ENCODE measurements around the gene ABCD1. TPM values are rescaled to one million over a fixed set of nuclear protein-coding genes. Genes with fewer than 3 reads are reported as not detected.
"Not testable (repeated sequence)": the region's sequence is repeated elsewhere in the genome, so short reads cannot be mapped to it uniquely, and the experiment has no call there.

The ABCD1 gene
- total RNA-seq, 4 donors from 2014 or later: 19.9 to 54.6 (median 34.5) TPM

DNA sequence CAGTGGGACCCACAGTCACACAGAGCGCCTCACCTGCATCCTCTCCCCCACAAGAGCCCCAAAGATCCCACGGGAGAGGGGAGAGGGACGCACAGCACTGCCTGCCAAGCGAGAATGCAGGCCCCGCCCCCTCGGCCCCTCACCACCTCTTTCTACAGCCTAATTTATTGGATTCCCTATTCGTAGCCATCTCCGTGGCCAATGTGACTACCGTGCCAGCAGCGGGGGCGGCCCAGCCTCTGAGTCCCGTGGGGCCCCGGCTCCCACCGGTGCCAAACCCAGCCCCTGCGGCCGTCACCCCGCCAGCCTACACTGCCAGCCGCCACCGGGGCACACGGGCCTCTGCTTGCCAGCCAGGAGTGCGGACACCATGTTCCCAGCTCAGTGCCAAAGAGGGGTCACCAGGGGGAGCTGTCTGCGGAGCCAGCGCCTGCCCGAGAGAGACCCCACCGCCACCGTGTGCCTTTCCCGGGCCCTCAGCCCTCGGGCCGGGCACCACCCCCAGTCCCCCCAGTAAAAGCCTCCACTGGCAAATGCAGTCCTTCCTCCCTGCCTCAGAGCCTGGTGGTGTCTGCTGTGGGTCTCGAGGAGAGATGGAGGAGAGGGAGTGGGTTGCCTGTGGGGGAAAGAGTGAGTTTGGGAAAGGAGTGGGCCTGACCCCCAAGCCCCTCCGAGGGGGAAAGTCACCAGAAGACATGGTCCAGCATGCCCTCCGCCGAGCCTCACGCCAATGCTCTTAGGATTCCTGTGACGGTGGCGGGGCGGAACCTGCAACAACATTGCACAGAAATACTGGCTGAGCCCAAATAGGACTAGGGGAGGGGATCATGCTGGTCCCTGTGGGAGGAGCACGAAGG lies 19.8 kb downstream of the ABCD1 start:
- peaks cover 0 to 8% of the 10 kb centered on the region in 2 donors for H3K4me1 ChIP-seq
- H3K36me3 ChIP-seq: no peaks in the 10 kb centered on the region
- in situ Hi-C loops (cut with MboI; ENCODE audit: low sequenced_read_pairs in 4 of 4): no loop called here
- DNase-seq: no peak
- H3K27ac ChIP-seq: no peak overlapping the region
- no peaks in the 10 kb centered on the region for H3K9me3 ChIP-seq
- peak overlapping the region in 1 of 4 donors; percentile 9 for H3K4me3 ChIP-seq
- TF ChIP-seq POLR2A (IDR thresholded peaks at IDR 0.05): no peak
- TF ChIP-seq, protein P1, sequence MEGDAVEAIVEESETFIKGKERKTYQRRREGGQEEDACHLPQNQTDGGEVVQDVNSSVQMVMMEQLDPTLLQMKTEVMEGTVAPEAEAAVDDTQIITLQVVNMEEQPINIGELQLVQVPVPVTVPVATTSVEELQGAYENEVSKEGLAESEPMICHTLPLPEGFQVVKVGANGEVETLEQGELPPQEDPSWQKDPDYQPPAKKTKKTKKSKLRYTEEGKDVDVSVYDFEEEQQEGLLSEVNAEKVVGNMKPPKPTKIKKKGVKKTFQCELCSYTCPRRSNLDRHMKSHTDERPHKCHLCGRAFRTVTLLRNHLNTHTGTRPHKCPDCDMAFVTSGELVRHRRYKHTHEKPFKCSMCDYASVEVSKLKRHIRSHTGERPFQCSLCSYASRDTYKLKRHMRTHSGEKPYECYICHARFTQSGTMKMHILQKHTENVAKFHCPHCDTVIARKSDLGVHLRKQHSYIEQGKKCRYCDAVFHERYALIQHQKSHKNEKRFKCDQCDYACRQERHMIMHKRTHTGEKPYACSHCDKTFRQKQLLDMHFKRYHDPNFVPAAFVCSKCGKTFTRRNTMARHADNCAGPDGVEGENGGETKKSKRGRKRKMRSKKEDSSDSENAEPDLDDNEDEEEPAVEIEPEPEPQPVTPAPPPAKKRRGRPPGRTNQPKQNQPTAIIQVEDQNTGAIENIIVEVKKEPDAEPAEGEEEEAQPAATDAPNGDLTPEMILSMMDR (IDR thresholded peaks at IDR 0.05 in 4 of 5, conservative IDR thresholded peaks at IDR 0.05 in 1 of 5): peak in 1 of 5 experiments; percentile 16
- ATAC-seq: no peak
- intact Hi-C loops (cut with DNase I; ENCODE audit: low total_unique reads): no loop called here
- H3K27me3 ChIP-seq: no peaks in the 10 kb centered on the region

DNA sequence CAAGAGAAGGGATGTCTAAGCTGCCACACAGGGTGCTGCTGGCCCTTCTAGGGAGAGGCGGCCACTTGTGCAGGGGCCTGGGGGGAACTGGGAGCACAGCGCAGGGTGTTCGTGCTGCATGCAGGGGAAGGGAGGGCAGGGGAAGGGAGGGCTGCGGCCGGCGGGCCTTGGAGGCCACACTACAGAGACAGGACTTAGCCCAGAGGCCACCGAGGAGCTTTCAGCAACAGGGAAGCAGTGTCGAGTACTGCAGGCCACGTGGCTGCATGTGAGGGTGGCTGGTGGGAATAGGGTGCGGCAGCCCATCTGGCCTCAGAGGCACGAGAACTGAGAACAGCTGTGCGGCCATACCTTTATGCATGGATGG lies 20.4 kb downstream of the ABCD1 start:
- not testable (repeated sequence) for H3K27ac ChIP-seq, DNase-seq, ATAC-seq

DNA sequence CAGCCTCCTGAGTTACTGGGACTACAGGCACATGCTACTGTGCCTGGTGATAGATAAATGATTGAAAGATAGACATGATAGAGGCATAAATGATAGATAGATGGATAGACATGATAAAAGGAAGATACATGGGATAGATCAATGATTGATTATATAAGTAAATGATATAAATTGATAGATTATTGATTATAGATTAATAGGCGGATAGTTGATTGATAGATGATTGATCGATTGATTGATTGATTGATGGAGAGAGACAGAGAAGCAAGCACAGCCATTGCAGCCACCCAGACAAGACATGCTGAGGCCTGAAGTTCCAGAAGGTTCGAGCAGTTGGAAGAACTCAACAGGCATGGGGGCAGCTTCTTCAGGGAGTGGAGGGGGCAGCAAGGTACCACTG lies 21.7 kb downstream of the ABCD1 start:
- no peak for DNase-seq
- H3K9me3 ChIP-seq: no peaks in the 10 kb centered on the region
- intact Hi-C loops (cut with DNase I; ENCODE audit: low total_unique reads): no loop called here
- no peaks in the 10 kb centered on the region for H3K36me3 ChIP-seq
- in situ Hi-C loops (cut with MboI; ENCODE audit: low sequenced_read_pairs in 4 of 4): no loop called here
- H3K4me1 ChIP-seq: peaks cover 0 to 8% of the 10 kb centered on the region in 2 donors
- H3K27ac ChIP-seq: no peak overlapping the region
- ATAC-seq: no peak
- no peak for TF ChIP-seq POLR2A (IDR thresholded peaks at IDR 0.05)
- TF ChIP-seq, protein P1 (IDR thresholded peaks at IDR 0.05 in 4 of 5, conservative IDR thresholded peaks at IDR 0.05 in 1 of 5): no peak
- no peaks in the 10 kb centered on the region for H3K27me3 ChIP-seq
- no peak overlapping the region for H3K4me3 ChIP-seq

More for the DNA sequence above, 20.4 kb downstream of the ABCD1 start:
- intact Hi-C loops (cut with DNase I; ENCODE audit: low total_unique reads); H3K4me3 ChIP-seq; in situ Hi-C loops (cut with MboI; ENCODE audit: low sequenced_read_pairs in 4 of 4); H3K36me3 ChIP-seq; H3K27me3 ChIP-seq; H3K9me3 ChIP-seq; H3K4me1 ChIP-seq: not testable (repeated sequence)

DNA sequence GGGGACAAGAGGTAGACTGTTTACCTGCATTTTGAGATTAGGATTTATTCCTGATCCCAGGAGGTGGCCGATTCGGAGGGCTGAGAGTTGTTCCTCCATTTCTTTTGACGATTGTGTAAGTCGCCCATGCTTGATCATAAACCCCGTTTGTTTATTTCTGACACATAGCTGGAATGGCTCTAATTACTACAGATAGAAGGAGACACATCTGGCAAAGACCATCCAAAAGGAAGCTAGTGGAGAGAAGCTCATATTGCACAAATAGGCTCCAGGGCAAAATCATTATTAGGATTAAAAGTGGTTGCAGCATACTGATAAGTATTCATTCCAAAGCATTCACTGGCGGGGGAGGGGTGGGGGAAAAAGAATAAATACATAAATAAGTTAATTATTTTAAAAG lies 22.3 kb downstream of the ABCD1 start:
- in situ Hi-C loops (cut with MboI; ENCODE audit: low sequenced_read_pairs in 4 of 4); H3K4me1 ChIP-seq; H3K27me3 ChIP-seq; H3K9me3 ChIP-seq; ATAC-seq; DNase-seq; intact Hi-C loops (cut with DNase I; ENCODE audit: low total_unique reads); H3K4me3 ChIP-seq; H3K36me3 ChIP-seq; H3K27ac ChIP-seq: not testable (repeated sequence)

DNA sequence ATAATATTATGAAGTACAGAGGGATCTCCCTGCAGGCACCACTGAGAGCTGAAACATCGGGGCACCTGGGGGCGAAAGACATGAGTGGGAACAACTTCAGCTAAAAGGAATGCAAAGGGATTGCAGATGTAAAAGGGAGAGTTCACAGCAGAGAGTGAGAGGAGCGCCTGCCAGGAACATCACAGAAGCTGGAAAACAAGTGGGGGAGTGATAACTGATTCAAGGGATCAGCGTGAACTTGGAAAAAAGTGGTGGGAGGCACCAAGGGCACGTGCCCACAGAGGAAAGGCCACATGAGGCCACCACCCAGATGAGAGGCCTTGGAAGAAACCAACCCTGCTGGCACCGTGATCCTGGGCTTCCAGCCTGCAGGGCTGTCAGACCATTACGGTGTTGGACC lies 24.4 kb downstream of the ABCD1 start:
- H3K4me1 ChIP-seq; H3K27ac ChIP-seq; ATAC-seq; H3K9me3 ChIP-seq; in situ Hi-C loops (cut with MboI; ENCODE audit: low sequenced_read_pairs in 4 of 4); DNase-seq; intact Hi-C loops (cut with DNase I; ENCODE audit: low total_unique reads); H3K36me3 ChIP-seq; H3K27me3 ChIP-seq; H3K4me3 ChIP-seq: not testable (repeated sequence)

DNA sequence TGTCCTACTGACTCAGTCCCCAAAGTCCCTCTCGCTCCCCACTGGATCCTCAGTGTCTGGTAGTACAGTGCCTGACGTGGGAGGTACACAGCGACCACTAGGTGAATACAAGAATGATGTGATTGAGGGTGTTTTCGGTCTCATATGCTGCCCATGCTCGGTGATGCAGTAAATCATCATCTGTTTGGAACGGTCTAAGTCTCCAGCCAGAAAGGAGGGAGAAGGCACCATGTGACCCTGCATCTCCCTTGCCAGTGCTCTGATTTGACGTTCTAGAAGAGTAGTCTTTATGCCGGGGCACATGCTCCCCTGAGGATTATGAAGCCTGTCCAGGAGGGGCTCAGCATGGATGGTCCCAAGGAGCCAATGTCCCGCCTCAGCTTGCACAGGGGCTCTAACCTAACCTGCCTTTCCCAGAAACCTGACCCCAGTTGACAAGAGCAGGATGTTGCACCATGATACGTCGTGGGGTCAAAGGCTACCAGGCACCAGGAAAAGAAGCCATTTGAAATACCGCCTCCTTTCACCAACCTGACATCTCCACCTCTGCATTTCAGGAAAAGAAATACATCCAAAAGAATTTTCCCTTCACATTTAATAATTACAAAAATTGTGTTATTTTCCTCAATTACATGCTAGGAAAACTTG lies 25.6 kb downstream of the ABCD1 start:
- ATAC-seq (no peak), DNase-seq (no peak)
- TF ChIP-seq, protein P1 (IDR thresholded peaks at IDR 0.05 in 4 of 5, conservative IDR thresholded peaks at IDR 0.05 in 1 of 5): no peak
- no peak for TF ChIP-seq POLR2A (IDR thresholded peaks at IDR 0.05)
- in situ Hi-C loops (cut with MboI; ENCODE audit: low sequenced_read_pairs in 4 of 4) (no loop called here), intact Hi-C loops (cut with DNase I; ENCODE audit: low total_unique reads) (no loop called here)
- Histone ChIP-seq H3K27ac (no peak overlapping the region), H3K9me3 (no peaks in the 10 kb centered on the region), H3K27me3 (no peaks in the 10 kb centered on the region), H3K4me3 (no peak overlapping the region), H3K4me1 (no peaks in the 10 kb centered on the region), H3K36me3 (no peaks in the 10 kb centered on the region)
